Neural progenitor cell (in vitro differentiated cells): Measurements from ENCODE around the gene TDRD10.

Experiments
- EZH2phosphoT487 ChIP-seq: fragments of 200-600 bp; sonication (generic); IDR thresholded peaks from 2 replicates; pipeline ENCODE4 v1.6.1; 2017; ENCODE audit warnings: antibody characterized with exemption
- TF ChIP-seq, protein P1 (sequence below): fragments of 200-600 bp; sonication (generic); IDR thresholded peaks from 2 replicates; pipeline ENCODE4 v1.5.1; 2017; ENCODE audit warnings: antibody characterized with exemption, mild to moderate bottlenecking

DNA sequence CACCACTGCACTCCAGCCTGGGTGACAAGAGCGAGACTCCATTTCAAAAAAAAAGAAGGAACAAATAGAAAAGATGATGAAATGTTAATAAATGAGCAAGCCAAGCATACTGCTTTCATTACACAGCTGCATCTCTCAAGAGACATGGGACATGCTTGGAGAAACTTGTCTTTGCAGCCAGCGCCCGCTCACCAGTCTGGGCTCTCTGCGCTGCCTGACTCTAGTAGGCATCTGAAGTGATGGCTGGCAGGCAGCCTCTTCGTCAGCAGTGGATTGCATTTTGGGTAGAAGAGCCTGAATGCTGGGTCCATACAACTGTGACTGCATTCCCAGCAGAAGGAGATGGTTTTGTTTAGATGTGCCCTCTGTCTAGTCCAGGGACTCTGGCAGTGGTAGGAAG lies 48.9 kb upstream of the TDRD10 start:
- TF ChIP-seq, protein P1, sequence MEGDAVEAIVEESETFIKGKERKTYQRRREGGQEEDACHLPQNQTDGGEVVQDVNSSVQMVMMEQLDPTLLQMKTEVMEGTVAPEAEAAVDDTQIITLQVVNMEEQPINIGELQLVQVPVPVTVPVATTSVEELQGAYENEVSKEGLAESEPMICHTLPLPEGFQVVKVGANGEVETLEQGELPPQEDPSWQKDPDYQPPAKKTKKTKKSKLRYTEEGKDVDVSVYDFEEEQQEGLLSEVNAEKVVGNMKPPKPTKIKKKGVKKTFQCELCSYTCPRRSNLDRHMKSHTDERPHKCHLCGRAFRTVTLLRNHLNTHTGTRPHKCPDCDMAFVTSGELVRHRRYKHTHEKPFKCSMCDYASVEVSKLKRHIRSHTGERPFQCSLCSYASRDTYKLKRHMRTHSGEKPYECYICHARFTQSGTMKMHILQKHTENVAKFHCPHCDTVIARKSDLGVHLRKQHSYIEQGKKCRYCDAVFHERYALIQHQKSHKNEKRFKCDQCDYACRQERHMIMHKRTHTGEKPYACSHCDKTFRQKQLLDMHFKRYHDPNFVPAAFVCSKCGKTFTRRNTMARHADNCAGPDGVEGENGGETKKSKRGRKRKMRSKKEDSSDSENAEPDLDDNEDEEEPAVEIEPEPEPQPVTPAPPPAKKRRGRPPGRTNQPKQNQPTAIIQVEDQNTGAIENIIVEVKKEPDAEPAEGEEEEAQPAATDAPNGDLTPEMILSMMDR, result no peak
- no peak for TF ChIP-seq EZH2phosphoT487
